ENCODE measurements around the gene COA1. TPM values are rescaled to one million over a fixed set of nuclear protein-coding genes. Genes with fewer than 3 reads are reported as not detected.
A peak's percentile ranks its signal among the peaks of the same experiment; 100 is the strongest.

COA1 gene
- total and polyA plus RNA-seq, 2 experiments from 2014 or later: 53.4 to 59.5 TPM

DNA sequence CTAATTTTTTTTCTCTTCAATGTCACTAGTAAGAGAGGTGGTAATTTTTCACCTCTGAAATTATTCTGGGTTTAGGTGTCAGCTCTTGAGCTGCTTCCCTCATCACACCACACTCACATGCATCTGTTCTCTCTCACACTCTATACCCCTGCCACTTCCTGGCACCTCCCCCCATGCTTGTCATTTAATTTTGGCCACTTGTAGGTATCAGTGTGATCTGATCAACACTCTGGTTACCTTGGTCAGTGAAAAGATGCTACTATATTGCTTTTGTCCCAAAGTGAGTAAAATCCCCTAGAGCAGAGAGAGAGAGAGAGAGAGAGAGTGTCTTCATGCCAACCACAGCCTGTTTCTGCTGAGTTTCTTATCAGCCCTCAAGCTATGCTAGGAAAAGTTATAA lies 103.9 kb downstream of the COA1 start:
- H3K9ac ChIP-seq: no peak overlapping the region

DNA sequence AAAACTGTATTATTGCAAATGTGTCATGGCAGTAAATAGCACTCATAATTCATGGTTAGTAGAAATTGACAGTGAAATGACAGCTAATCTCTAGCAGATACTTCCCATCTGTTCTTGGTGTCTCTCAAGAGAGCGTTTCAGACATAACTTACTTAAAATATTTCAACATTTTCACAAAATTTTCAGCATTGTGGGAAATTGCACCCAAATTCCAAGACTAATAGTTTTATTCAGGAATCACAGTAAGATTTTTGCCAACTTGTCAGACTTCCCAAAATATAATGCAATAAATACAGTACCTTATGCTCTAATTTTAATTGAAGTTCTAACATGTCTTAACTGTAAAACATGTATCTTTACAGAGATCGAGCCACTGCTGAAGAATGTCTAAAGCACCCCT lies 105.2 kb downstream of the COA1 start:
- no peak overlapping the region for H3K4me2 ChIP-seq (ENCODE audit: unreplicated experiment)
- H3K9me3 ChIP-seq (ENCODE audit: low read depth): no peaks in the 10 kb centered on the region
- no peak overlapping the region for H3K4me3 ChIP-seq
- no peak overlapping the region for H2AFZ ChIP-seq
- no peaks in the 10 kb centered on the region for H3K9me2 ChIP-seq (ENCODE audit: insufficient read depth)
- in situ Hi-C loops (cut with MboI): no loop called here
- H3K9ac ChIP-seq: no peak overlapping the region
- no peak overlapping the region; the same call in 1 of the 2 replicates for H3K27ac ChIP-seq
- peaks cover 100% of the 10 kb centered on the region for H3K79me2 ChIP-seq (ENCODE audit: insufficient read depth)
- H3F3A ChIP-seq (ENCODE audit: insufficient read depth): peaks cover 89% of the 10 kb centered on the region
- peaks cover 59% of the 10 kb centered on the region for H3K4me1 ChIP-seq (ENCODE audit: insufficient read depth)
- H3K27me3 ChIP-seq (replicated peaks; ENCODE audit: insufficient read depth): no peaks in the 10 kb centered on the region
- 63 to 68% methylated on average over 2 of the region's 2 CpGs for WGBS, 2 experiments (ENCODE audit: low coverage in 1 of 2, low lambda C conversion rate in 2 of 2, missing lambda C conversion rate in 2 of 2)
- TF ChIP-seq EZH2 (IDR thresholded peaks at IDR 0.05; ENCODE audit: insufficient read depth, poor library complexity, severe bottlenecking): no peak
- no peak for TF ChIP-seq EZH2phosphoT487 (IDR thresholded peaks at IDR 0.05; ENCODE audit: insufficient read depth, low read depth)
- DNase-seq: no peak
- peaks cover 68% of the 10 kb centered on the region for H3K36me3 ChIP-seq (ENCODE audit: low read depth)
- H4K20me1 ChIP-seq (ENCODE audit: insufficient read depth): no peaks in the 10 kb centered on the region

More for the DNA sequence above, 103.9 kb downstream of the COA1 start:
- Histone ChIP-seq H3K4me1 (ENCODE audit: insufficient read depth) (peaks cover 46% of the 10 kb centered on the region), H3K27me3 (replicated peaks; ENCODE audit: insufficient read depth) (no peaks in the 10 kb centered on the region), H3F3A (ENCODE audit: insufficient read depth) (peaks cover 89% of the 10 kb centered on the region), H3K9me3 (ENCODE audit: low read depth) (no peaks in the 10 kb centered on the region), H4K20me1 (ENCODE audit: insufficient read depth) (no peaks in the 10 kb centered on the region), H2AFZ (no peak overlapping the region), H3K27ac (0 out of 2 replicates have a peak overlapping the region, but pooled peaks have one; percentile 8), H3K4me2 (ENCODE audit: unreplicated experiment) (no peak overlapping the region), H3K9me2 (ENCODE audit: insufficient read depth) (no peaks in the 10 kb centered on the region), H3K4me3 (no peak overlapping the region), H3K79me2 (ENCODE audit: insufficient read depth) (peaks cover 100% of the 10 kb centered on the region), H3K36me3 (ENCODE audit: low read depth) (peaks cover 69% of the 10 kb centered on the region)
- in situ Hi-C loops (cut with MboI): no loop called here
- no peak for DNase-seq
- TF ChIP-seq EZH2phosphoT487 (IDR thresholded peaks at IDR 0.05; ENCODE audit: insufficient read depth, low read depth): no peak
- no peak for TF ChIP-seq EZH2 (IDR thresholded peaks at IDR 0.05; ENCODE audit: insufficient read depth, poor library complexity, severe bottlenecking)

GRCh38 chr7:43621729-43622448 lies 107.4 kb downstream of the COA1 start:
- peaks cover 100% of the 10 kb centered on the region for H3K79me2 ChIP-seq (ENCODE audit: insufficient read depth)
- 0 out of 2 replicates have a peak overlapping the region, but pooled peaks have one; percentile 11 for H3K4me3 ChIP-seq
- peak overlapping the region; percentile 30 for H3K4me2 ChIP-seq (ENCODE audit: unreplicated experiment)
- H3K9ac ChIP-seq: peak overlapping the region; percentile 5; the same call in 1 of the 2 replicates
- no peaks in the 10 kb centered on the region for H4K20me1 ChIP-seq (ENCODE audit: insufficient read depth)
- in situ Hi-C loops (cut with MboI): no loop called here
- peaks cover 68% of the 10 kb centered on the region for H3K4me1 ChIP-seq (ENCODE audit: insufficient read depth)
- H3K9me2 ChIP-seq (ENCODE audit: insufficient read depth): no peaks in the 10 kb centered on the region
- peak overlapping the region; percentile 35 for H3K27ac ChIP-seq
- 48 to 49% methylated on average over 5 of the region's 5 CpGs for WGBS, 2 experiments (ENCODE audit: low coverage in 1 of 2, low lambda C conversion rate in 2 of 2, missing lambda C conversion rate in 2 of 2)
- peaks cover 75% of the 10 kb centered on the region for H3F3A ChIP-seq (ENCODE audit: insufficient read depth)
- TF ChIP-seq EZH2phosphoT487 (IDR thresholded peaks at IDR 0.05; ENCODE audit: insufficient read depth, low read depth) (no peak), EZH2 (IDR thresholded peaks at IDR 0.05; ENCODE audit: insufficient read depth, poor library complexity, severe bottlenecking) (no peak)
- no peaks in the 10 kb centered on the region for H3K27me3 ChIP-seq (replicated peaks; ENCODE audit: insufficient read depth)
- DNase-seq: peak; percentile 36
- H2AFZ ChIP-seq: no peak overlapping the region
- H3K36me3 ChIP-seq (ENCODE audit: low read depth): peaks cover 65% of the 10 kb centered on the region
- no peaks in the 10 kb centered on the region for H3K9me3 ChIP-seq (ENCODE audit: low read depth)

- H3K9me2 ChIP-seq (ENCODE audit: insufficient read depth): no peaks in the 10 kb centered on the region
- DNase-seq: peak; percentile 52
- TF ChIP-seq EZH2 (IDR thresholded peaks at IDR 0.05; ENCODE audit: insufficient read depth, poor library complexity, severe bottlenecking): no peak
- no peak for TF ChIP-seq EZH2phosphoT487 (IDR thresholded peaks at IDR 0.05; ENCODE audit: insufficient read depth, low read depth)
Observed at GRCh38 chr7:43619213-43620012, 109.9 kb downstream of the COA1 start.

More at GRCh38 chr7:43619213-43620012, 109.9 kb downstream of the COA1 start:
- H3K9me3 ChIP-seq (ENCODE audit: low read depth): no peaks in the 10 kb centered on the region
- WGBS, 2 experiments (ENCODE audit: low coverage in 1 of 2, low lambda C conversion rate in 2 of 2, missing lambda C conversion rate in 2 of 2): 88 to 89% methylated on average over 4 of the region's 4 CpGs
- peak overlapping the region; percentile 18 for H3K27ac ChIP-seq
- H3K9ac ChIP-seq: no peak overlapping the region
- peaks cover 59% of the 10 kb centered on the region for H3K4me1 ChIP-seq (ENCODE audit: insufficient read depth)
- no peaks in the 10 kb centered on the region; the same call in 1 of the 2 replicates for H4K20me1 ChIP-seq (ENCODE audit: insufficient read depth)
- H3K4me2 ChIP-seq (ENCODE audit: unreplicated experiment): no peak overlapping the region
- no peaks in the 10 kb centered on the region for H3K27me3 ChIP-seq (replicated peaks; ENCODE audit: insufficient read depth)
- peaks cover 100% of the 10 kb centered on the region for H3K79me2 ChIP-seq (ENCODE audit: insufficient read depth)
- H2AFZ ChIP-seq: no peak overlapping the region
- peaks cover 60% of the 10 kb centered on the region for H3K36me3 ChIP-seq (ENCODE audit: low read depth)
- in situ Hi-C loops (cut with MboI): no loop called here
- H3K4me3 ChIP-seq: no peak overlapping the region
- H3F3A ChIP-seq (ENCODE audit: insufficient read depth): peaks cover 70% of the 10 kb centered on the region
